Dermis microvascular lymphatic vessel endothelial cell (primary cell): Measurements from ENCODE around the gene CTAG1A. TPM values are rescaled to one million over a fixed set of nuclear protein-coding genes. Genes with fewer than 3 reads are reported as not detected.
A peak's percentile ranks its signal among the peaks of the same experiment; 100 is the strongest.
"Not testable (repeated sequence)": the region's sequence is repeated elsewhere in the genome, so short reads cannot be mapped to it uniquely, and the experiment has no call there.

Experiments
- DNase-seq, 2 donors: peaks; one replicate each; pipeline versions ENCODE4 v3.0.0 to v3.0.0-alpha.2; 2010; ENCODE audit warnings: low read depth in 2 of 2
- total RNA-seq: library from RNA; depleted of rRNA; stranded (reverse); fragments of >200 nt; gene quantifications from 2 replicates; pipeline ENCODE4 v1.2.1, GENCODE V29; 2014

The CTAG1A gene
- total RNA-seq, 1 donor from 2014 or later = not detected

DNA sequence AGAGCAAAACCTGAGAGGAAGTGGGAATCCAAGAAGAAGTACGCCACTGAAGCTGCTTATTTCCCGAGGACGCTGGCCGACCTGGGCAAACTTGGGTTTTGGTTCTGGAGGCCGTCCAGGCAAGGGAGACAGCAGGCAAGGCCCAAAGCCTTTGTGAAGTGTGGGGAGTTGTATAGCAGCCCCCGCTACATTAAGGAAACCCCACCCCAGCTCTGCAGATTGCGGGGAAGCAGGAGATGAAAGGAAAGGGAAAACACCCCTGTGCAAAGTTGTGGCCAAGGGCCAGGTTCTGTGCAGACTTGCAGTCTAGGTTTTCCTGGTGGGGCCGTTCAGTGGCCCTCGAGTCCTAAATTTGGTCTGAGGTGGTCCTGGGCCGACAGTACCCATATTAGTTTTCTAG lies 11.9 kb upstream of the CTAG1A start:
- not testable (repeated sequence) for DNase-seq

GRCh38 chrX:154575076-154575475 lies 9.9 kb upstream of the CTAG1A start:
- not testable (repeated sequence) for DNase-seq

GRCh38 chrX:154582994-154583393 lies 1.9 kb upstream of the CTAG1A start:
- not testable (repeated sequence) for DNase-seq

GRCh38 chrX:154590415-154590814 lies 5.5 kb downstream of the CTAG1A start:
- not testable (repeated sequence) for DNase-seq

DNA sequence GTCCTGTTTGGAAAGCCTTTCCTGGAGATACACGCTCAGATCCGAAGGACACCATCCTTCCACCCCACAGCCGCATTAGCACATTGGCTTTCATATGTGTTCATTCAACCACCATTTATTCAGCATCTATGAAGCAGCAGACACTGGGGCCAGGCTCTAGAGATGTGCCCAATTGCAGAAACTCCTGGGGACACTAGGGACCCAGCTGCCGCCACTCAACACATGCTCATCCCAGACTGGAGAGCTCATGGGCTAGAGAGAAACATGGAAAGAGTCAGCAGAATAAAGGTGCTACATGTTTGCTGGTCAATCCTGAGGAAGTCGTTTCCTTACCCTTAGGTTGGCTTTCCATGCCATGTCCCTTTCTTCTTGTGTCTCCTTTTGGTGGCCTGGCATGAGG lies 7.6 kb downstream of the CTAG1A start:
- DNase-seq = no peak

GRCh38 chrX:154593201-154593600 lies 8.3 kb downstream of the CTAG1A start:
- no peak for DNase-seq

- DNase-seq = no peak
These were observed 9.6 kb downstream of the CTAG1A start for GRCh38 chrX:154594491-154594890.

GRCh38 chrX:154595559-154596249 lies 10.8 kb downstream of the CTAG1A start:
- DNase-seq = no peak

DNA sequence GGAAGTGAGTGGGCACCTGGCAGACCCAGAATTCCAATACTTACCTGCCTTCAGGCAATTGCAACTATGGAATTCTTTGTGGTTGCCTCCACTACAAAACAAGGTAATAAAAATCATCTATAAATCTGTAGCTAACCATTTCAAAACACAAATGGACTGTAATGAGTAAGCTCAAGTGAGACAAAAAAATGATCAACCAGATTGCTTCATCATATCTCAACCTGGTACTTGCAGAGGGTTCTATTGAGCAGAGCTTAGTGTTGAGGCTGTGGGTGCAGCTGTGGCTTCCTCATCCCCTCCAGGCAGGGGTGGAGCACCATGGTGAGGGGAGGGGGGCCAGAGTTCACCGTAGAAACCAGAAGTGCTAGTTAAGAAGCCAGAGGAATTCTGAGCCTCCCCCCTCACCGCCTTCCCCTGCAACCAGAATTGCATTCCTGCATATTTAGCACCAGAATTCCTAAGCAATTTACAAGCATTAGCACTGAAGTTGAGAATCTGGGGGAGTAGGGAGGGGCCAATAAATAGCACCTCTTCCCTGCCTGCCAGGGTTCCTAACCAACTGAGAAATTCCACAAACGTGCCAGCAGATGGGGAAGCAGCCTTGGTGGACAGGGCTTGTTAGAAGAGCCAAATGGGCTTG lies 11.5 kb downstream of the CTAG1A start:
- DNase-seq = no peak

- DNase-seq = no peak
These were observed 12.3 kb downstream of the CTAG1A start for GRCh38 chrX:154597221-154597620.

DNA sequence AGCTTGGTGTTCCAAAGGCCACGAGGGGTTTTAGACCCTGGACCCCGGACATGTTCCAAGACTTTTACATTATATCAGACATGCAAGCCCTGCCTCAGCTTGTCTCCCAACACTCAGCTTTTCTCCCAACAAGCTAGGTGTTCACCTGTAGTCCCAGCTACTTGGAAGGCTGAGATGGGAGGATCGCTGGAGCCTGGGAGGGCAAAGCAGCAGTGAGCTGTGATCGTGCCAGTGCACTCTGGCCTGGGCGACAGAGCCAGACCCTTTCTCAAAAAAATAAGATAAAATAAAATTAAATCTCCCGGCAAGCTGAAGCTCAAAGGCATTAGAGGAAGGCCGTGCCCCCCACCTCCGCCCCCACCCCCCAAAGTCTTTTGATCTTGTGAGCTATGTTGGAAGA lies 13.7 kb downstream of the CTAG1A start:
- DNase-seq = no peak

GRCh38 chrX:154599531-154599930 lies 14.6 kb downstream of the CTAG1A start:
- no peak for DNase-seq

DNA sequence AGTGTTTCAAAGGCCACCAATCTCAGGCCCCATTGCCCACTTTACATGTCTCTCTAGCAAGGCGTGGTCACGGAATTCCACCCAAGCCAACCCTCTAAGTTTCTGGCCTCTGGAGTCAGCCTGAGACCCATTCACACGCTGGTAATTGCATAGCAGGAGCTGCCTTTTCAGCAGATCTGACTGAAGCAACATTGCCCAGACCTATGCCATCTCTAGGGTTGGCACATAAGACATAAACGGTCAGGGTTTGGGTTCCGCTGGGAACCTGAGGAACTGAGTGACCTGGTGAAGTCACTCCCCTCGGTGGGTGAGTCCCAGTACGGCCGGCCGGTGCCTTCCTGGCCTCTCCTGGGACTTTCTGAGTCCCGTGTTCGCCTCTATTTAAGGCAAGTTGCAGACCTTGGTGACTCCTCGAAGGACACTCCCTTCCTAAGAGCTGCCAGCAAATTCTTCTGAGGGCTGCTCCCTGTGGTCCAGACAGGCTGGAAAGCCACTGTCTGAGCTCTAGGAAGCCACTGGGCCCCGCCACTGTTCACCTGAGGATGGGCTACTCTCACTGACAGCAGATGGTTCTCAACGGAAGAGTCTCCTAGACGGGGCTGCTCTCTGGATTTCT lies 15.9 kb downstream of the CTAG1A start:
- DNase-seq = no peak

GRCh38 chrX:154602226-154602625 lies 17.3 kb downstream of the CTAG1A start:
- DNase-seq = no peak

- no peak for DNase-seq
These were observed 18.0 kb downstream of the CTAG1A start for GRCh38 chrX:154602766-154603437.

DNA sequence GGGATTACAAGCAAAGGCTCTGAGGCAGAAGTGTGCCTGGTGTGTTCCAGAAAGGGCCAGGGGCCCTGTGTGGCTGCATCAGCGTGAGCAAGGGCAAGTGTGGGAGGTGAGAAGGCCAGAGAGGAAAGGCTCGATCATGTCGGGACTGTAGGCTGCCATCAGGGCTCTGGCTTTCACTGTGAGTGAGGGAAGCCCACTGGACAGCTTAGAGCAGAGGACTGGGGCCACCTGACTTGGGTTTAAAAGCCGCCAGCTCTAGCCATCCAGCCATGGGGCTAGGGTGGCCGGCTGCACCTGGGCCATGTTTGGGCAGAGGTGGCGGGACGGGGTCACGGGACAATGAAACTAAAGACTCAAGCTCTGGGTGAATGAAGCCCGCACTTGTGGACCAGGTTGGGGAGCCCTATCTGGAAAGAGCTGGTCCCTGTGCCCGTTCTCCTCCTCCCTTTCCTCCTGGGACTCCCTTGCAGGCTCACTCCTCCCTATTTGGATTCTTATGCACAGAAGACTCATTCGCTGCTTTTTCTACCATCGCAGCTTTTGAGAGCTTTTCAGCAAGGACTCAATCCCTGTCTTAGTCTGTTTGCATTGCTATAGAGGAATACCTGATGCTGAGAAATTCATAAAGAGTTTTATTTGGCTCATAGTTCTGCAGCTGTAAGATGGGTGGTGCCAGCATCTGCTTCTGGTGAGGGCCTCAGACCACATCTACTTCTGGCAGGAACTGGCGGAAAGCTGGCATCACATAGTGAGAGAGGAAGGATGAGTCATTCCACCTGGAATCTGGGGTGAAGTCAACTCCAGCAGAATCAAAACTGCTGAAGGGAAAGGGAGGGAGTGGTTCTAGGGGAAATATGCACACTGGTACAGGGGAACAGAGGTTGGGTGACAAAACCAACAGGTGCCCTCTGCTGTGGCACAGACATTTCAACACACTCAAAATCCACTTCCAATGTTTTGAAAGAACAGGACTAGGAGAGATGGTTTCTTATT lies 18.8 kb downstream of the CTAG1A start:
- DNase-seq = peak; percentile 26 to 61

DNA sequence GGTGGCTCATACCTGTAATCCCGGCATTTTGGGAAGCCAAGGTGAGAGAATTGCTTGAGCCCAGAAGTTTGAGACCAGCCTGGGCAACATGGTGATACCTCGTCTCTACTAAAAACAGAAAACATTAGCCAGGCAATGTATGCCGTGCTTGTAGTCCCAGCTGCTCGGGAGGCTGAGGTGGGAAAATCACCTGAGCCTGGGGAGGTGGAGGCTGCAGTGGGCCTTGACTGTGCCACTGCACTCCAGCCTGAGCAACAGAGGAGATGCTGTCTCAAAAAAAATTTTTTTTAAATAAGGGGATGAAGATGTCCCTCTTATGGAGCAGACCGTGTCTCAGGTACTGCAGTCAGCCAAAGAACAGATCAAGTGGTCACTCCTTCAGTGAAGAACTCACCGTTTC lies 20.6 kb downstream of the CTAG1A start:
- no peak for DNase-seq

DNA sequence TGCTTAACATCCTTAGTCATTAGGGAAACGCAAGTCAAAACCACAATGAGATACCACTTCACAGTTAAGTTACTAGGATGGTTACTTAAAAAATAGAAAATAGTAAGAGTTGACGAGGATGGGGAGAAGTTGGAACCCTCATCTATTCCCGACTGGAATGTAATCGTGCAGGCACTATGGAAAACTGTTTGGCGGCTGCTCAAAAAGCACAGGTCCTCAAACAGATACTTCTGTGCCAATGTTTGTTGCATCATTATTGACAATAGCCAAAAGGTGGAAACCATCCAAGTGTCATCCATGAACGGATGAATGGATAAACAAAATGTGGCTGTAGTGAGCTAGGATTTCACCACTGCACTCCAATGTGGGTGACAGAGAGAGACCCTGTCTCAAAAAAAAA lies 22.4 kb downstream of the CTAG1A start:
- DNase-seq = peak; percentile 13 to 80

GRCh38 chrX:154607976-154608375 lies 23.0 kb downstream of the CTAG1A start:
- not testable (repeated sequence) for DNase-seq

GRCh38 chrX:154608823-154609222 lies 23.9 kb downstream of the CTAG1A start:
- DNase-seq = not testable (repeated sequence)

- DNase-seq = not testable (repeated sequence)
These were observed 26.2 kb downstream of the CTAG1A start for GRCh38 chrX:154611146-154611545.
